K562 (cell line): ENCODE data around the gene CHRM4. TPM values are rescaled to one million over a fixed set of nuclear protein-coding genes. Genes with fewer than 3 reads are reported as not detected.

ENCODE experiments used
- ATAC-seq: fragments of 200-7000 bp; cut with Tn5 transposase; 3 replicates; pipeline ENCODE4 v1.9.1; 2020; ENCODE audit warnings: moderate library complexity
- BruUV-seq: library from RNA; stranded (reverse); fragments of 400-500 nt; replicated peaks from 2 replicates; lab custom pipeline; 2021; lab: Mats Ljungman, UMichigan
- CTCF ChIA-PET: fragments of 300-600 bp; formaldehyde crosslinking; extraction: SDS; loops from one replicate; lab custom pipeline; 2021; ENCODE audit warnings: low intra/inter-chr PET ratio; lab: Yijun Ruan, JAX
- POLR2A ChIA-PET: fragments of 300-600, 350-650 bp; sonication (Branson Sonifier 250); formaldehyde crosslinking; extraction: SDS; loops from one replicate; lab custom pipeline; 2021; ENCODE audit warnings: antibody characterized with exemption, inconsistent platforms; lab: Yijun Ruan, JAX
- DNase-seq, 4 experiments: peaks; one replicate each; pipeline versions ENCODE4 v3.0.0 to v3.0.0-alpha.2; 2011 to 2018; ENCODE audit warnings: low spot score in 3 of 4, mixed read lengths in 3 of 4; ENCODE audit errors: extremely low read depth in 1 of 4
- FAIRE-seq: peaks from 2 replicates; lab custom pipeline; 2011; peaks lifted over from hg19 to GRCh38; lab: Jason Lieb, UNC
- H2AFZ ChIP-seq: 2 replicates; pipeline ENCODE4 v1.6.0; 2011; ENCODE audit warnings: low read depth, low read length, control low read depth, inconsistent platforms
- H3K27ac ChIP-seq: fragments of 200-600 bp; 3 replicates; pipeline ENCODE4 v1.8.0; 2011; ENCODE audit warnings: low read depth, mild to moderate bottlenecking, control low read depth, inconsistent platforms, low read length, moderate library complexity, mixed read lengths; ENCODE audit errors: extremely low read depth
- H3K27me3 ChIP-seq, 2 experiments: fragments of 300-600 bp in 1 of 2; 2 replicates in 1 of 2; 3 replicates in 1 of 2; pipeline versions ENCODE4 v1.6.0 to v1.8.0; 2011; ENCODE audit warnings: inconsistent platforms in 2 of 2, low read length in 2 of 2, mild to moderate bottlenecking in 1 of 2, mixed read lengths in 1 of 2, moderate library complexity in 1 of 2; ENCODE audit not compliant: control insufficient read depth in 2 of 2, insufficient read depth in 2 of 2
- H3K36me3 ChIP-seq: fragments of 300-600 bp; 3 replicates; pipeline ENCODE4 v1.8.0; 2011; ENCODE audit warnings: mild to moderate bottlenecking, low read length, inconsistent platforms; ENCODE audit not compliant: control insufficient read depth, insufficient read depth
- H3K4me1 ChIP-seq, 2 experiments: fragments of 200-600 bp in 1 of 2; replicated peaks in 1 of 2; 2 replicates in 1 of 2; 3 replicates in 1 of 2; pipeline versions ENCODE4 v1.5.1 to v1.8.0; 2011; ENCODE audit warnings: inconsistent platforms in 2 of 2, low read length in 2 of 2, mild to moderate bottlenecking in 1 of 2, mixed read lengths in 1 of 2, moderate library complexity in 1 of 2; ENCODE audit not compliant: control insufficient read depth in 2 of 2, insufficient read depth in 2 of 2
- H3K4me2 ChIP-seq: 2 replicates; pipeline ENCODE4 v1.6.1; 2011; ENCODE audit warnings: low read length, control low read depth, inconsistent platforms, mixed read lengths; ENCODE audit not compliant: insufficient read depth
- H3K4me3 ChIP-seq: fragments of 200-600 bp; sonication (generic), shearing (Covaris generic); 2 replicates; pipeline ENCODE4 v1.5.1; 2016; ENCODE audit warnings: control low read depth, inconsistent platforms
- H3K79me2 ChIP-seq: fragments of 200-600 bp; 3 replicates; pipeline ENCODE4 v1.8.0; 2011; ENCODE audit warnings: low read length, inconsistent platforms; ENCODE audit not compliant: control insufficient read depth, insufficient read depth
- H3K9ac ChIP-seq, 2 experiments: 2 replicates each; pipeline versions ENCODE4 v1.6.0 to v1.6.1; 2011; ENCODE audit warnings: low read depth in 2 of 2, low read length in 2 of 2, control low read depth in 1 of 2, inconsistent platforms in 1 of 2, mild to moderate bottlenecking in 1 of 2, mixed read lengths in 1 of 2; ENCODE audit not compliant: insufficient read depth in 1 of 2
- H3K9me1 ChIP-seq: one replicate; pipeline ENCODE4 v1.6.0; 2011; ENCODE audit warnings: inconsistent platforms, mild to moderate bottlenecking, low read length, moderate library complexity; ENCODE audit not compliant: control insufficient read depth, insufficient read depth
- H3K9me3 ChIP-seq: replicated peaks from 2 replicates; pipeline ENCODE4 v1.5.1; 2011; ENCODE audit warnings: low read depth, low read length, inconsistent platforms; ENCODE audit not compliant: control insufficient read depth, insufficient read depth
- H4K20me1 ChIP-seq: replicated peaks from 2 replicates; pipeline ENCODE4 v1.6.1; 2011; ENCODE audit warnings: low read length, inconsistent platforms, mixed read lengths; ENCODE audit not compliant: control insufficient read depth, insufficient read depth
- HNRNPLL ChIP-seq: fragments of 200-400 bp; formaldehyde crosslinking; IDR thresholded peaks from 2 replicates; pipeline ENCODE4 v1.6.1; 2017; ENCODE audit warnings: low read length, low read depth, mild to moderate bottlenecking; ENCODE audit not compliant: poor library complexity, severe bottlenecking
- RBM14 ChIP-seq: fragments of 200-400 bp; formaldehyde crosslinking; IDR thresholded peaks from 2 replicates; pipeline ENCODE4 v1.6.1; 2018; ENCODE audit warnings: low read depth, mild to moderate bottlenecking, low read length, moderate library complexity, borderline replicate concordance; ENCODE audit not compliant: insufficient read depth
- SMARCA5 ChIP-seq: fragments of 450-650 bp; IDR thresholded peaks from 2 replicates; pipeline ENCODE4 v1.6.1; 2016
- ZC3H8 ChIP-seq: fragments of 450-650 bp; IDR thresholded peaks from 2 replicates; pipeline ENCODE4 v1.6.1; 2017
- ZFP36 ChIP-seq: fragments of 150-350 bp; IDR thresholded peaks from 2 replicates; pipeline ENCODE4 v1.6.1; 2018; ENCODE audit warnings: low read length, low read depth; ENCODE audit not compliant: partially characterized antibody
- ZNF696 ChIP-seq: fragments of 250-450 bp; sonication (Bioruptor Pico); conservative IDR thresholded peaks from 2 replicates; pipeline ENCODE4 v1.4.0; 2020; ENCODE audit warnings: mild to moderate bottlenecking, moderate library complexity
- WGBS: fragments of 100-300 bp; shearing (Covaris generic); methylation state at CpG from one replicate; pipeline ENCODE4 v1.1.6; 2016; ENCODE audit warnings: low coverage, mixed read lengths; ENCODE audit not compliant: insufficient coverage; ENCODE audit errors: missing lambda C conversion rate; 5-methylcytosine and 5-hydroxymethylcytosine counted together
- in situ Hi-C: fragments of 300-500 bp; cut with MboI; formaldehyde crosslinking; loops from 4 replicates; pipeline ENCODE4 v1.15.0; 2018; ENCODE audit warnings: inconsistent platforms, mixed read lengths
- intact Hi-C: fragments of 100-400 bp; cut with micrococcal nuclease; formaldehyde crosslinking; loops from 2 replicates; pipeline ENCODE4 v1.14.2; 2022
- polyA plus RNA-seq, 8 experiments: library from polyadenylated mRNA; depleted of rRNA in 4 of 8; stranded (reverse) in 5 of 8; unstranded in 3 of 8; fragments of >200 nt; fragmentation: Nextera tagmentation in 2 of 8; fragmentation: Illumina TruSeq in 1 of 8; extraction: Ambion mirVana in 2 of 8; extraction: Trizol in 1 of 8; gene quantifications; 2 replicates each; pipeline versions ENCODE4 v1.2.1 to v1.2.3, GENCODE V29; 2011 to 2014; ENCODE audit warnings: inconsistent platforms in 1 of 8, missing spikeins in 1 of 8
- total RNA-seq, 7 experiments: library from RNA; depleted of rRNA in 6 of 7; stranded (reverse); fragments of >200 nt in 6 of 7; fragmentation: Illumina TruSeq in 2 of 7; extraction: Trizol in 2 of 7; gene quantifications; 2 replicates each; pipeline versions ENCODE4 v1.2.1 to v1.2.3, GENCODE V29; 2011 to 2021; ENCODE audit warnings: low replicate concordance in 1 of 7
- TF ChIP-seq, protein P1 (sequence below): sonication (generic); formaldehyde crosslinking; IDR thresholded peaks from 2 replicates; pipeline ENCODE4 v1.8.0; 2023; ENCODE audit warnings: mild to moderate bottlenecking, missing genetic modification reagents
- TF ChIP-seq, protein P2 (sequence below), 2 experiments: fragments of 450-650 bp in 1 of 2; sonication (generic) in 1 of 2; formaldehyde crosslinking in 1 of 2; IDR thresholded peaks in 1 of 2; conservative IDR thresholded peaks in 1 of 2; 2 replicates each; pipeline versions ENCODE4 v1.6.1 to v1.8.1; 2016 to 2023; ENCODE audit warnings: mild to moderate bottlenecking in 2 of 2, moderate library complexity in 2 of 2, inconsistent platforms in 1 of 2, missing genetic modification reagents in 1 of 2
- TF ChIP-seq, protein P3 (sequence below): sonication (generic); formaldehyde crosslinking; IDR thresholded peaks from 2 replicates; pipeline ENCODE4 v1.8.0; 2022; ENCODE audit warnings: mild to moderate bottlenecking, missing genetic modification reagents

The CHRM4 gene
- total and polyA plus RNA-seq, 9 of the 15 experiments (the other 6 are each of a cell fraction or from before 2014, with no cell fraction given) = 0.22 to 1.3 (median 0.40) TPM; not detected in 2

DNA sequence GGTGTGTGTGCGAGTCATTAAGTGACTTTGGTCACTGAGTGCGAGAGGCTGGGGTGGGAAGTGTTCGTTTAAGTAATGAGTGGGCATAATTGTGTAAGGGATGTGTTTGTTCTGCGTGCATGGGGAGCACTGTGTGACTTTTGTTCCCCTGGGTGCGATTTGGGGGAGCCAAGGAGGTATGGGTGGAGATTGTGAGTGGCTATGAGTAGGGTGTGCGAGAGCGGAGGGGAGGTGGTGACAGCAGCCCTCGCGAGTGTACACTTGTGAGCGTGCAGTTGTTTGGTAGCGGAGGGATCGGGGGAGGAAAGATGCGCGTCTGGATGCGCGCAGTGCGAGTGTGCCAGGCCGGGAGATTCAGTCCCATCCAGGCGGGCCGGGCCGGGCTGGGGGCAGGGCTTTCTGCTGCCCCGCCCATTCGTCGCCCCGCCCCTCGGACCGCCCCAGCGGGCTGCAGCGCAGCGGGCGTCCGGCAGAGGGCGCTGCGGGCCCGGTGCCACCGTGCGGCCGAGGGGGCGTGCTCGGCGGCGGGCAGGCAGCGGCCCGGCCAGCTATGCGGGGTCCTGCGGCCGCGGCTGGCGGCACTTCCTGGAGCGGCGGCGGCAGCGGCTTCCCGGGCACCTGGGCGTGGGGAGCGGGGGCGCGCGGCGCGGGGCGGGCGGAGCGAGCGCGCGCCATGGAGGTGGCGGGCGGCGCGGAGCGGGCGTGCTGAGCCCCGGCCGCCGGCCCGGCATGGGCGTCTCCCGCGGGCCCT, 44.5 kb downstream of the CHRM4 start, which contains the start of gene DGKZ:
Gene DGKZ (plus strand): TSS at position 578 of the 751 bp plus-strand sequence. CDS start 197 bp downstream, outside the sequence.
- H3K4me3 ChIP-seq = peak within 1 kb of the TSS; percentile 77
- peaks cover 37% of the 10 kb centered on the region for H3K79me2 ChIP-seq
- FAIRE-seq (peak; percentile 26), ATAC-seq (peak; percentile 82), DNase-seq (peak; percentile 88 to 98 (median 96))
- H3K36me3 ChIP-seq = peaks cover 31% of the 10 kb centered on the region; the same call in 2 of the 3 replicates
- H3K9ac ChIP-seq = peak within 1 kb of the TSS; percentile 79 to 95
- ChIA-PET CTCF (no interaction called here), POLR2A (interaction anchor here (0.8 to 1.6 kb wide), 2 partner anchors 10 to 109 kb away, joined by 3 to 4 read pairs; no protein-coding TSS in a partner anchor)
- no TSS peak for BruUV-seq
- H3K4me2 ChIP-seq = peak within 1 kb of the TSS; percentile 86
- H3K9me3 ChIP-seq = no peaks in the 10 kb centered on the region
- H4K20me1 ChIP-seq = peaks cover 13% of the 10 kb centered on the region
- H3K4me1 ChIP-seq = peaks cover 24 to 49% of the 10 kb centered on the region in 2 experiments
- intact Hi-C loops (no loop called here), in situ Hi-C loops (no loop called here)
- no peaks in the 10 kb centered on the region for H3K9me1 ChIP-seq
- WGBS = 8% methylated on average over 36 of the region's 80 CpGs
- H2AFZ ChIP-seq = peak within 1 kb of the TSS; percentile 66
- peak within 1 kb of the TSS; percentile 65 for H3K27ac ChIP-seq
- 0 out of 5 replicates have a peak, but pooled peaks cover 0 to 1% of the 10 kb centered on the region in 2 experiments for H3K27me3 ChIP-seq
- no peak for TF ChIP-seq ZNF696 (CRISPR knock-in tag)
- no peak for TF ChIP-seq ZC3H8
- TF ChIP-seq, protein P1, sequence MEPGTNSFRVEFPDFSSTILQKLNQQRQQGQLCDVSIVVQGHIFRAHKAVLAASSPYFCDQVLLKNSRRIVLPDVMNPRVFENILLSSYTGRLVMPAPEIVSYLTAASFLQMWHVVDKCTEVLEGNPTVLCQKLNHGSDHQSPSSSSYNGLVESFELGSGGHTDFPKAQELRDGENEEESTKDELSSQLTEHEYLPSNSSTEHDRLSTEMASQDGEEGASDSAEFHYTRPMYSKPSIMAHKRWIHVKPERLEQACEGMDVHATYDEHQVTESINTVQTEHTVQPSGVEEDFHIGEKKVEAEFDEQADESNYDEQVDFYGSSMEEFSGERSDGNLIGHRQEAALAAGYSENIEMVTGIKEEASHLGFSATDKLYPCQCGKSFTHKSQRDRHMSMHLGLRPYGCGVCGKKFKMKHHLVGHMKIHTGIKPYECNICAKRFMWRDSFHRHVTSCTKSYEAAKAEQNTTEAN = no peak
- TF ChIP-seq SMARCA5 = peak; percentile 37; the same call in 1 of the 2 replicates
- TF ChIP-seq HNRNPLL = no peak
- TF ChIP-seq, protein P2, sequence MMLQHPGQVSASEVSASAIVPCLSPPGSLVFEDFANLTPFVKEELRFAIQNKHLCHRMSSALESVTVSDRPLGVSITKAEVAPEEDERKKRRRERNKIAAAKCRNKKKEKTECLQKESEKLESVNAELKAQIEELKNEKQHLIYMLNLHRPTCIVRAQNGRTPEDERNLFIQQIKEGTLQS (IDR thresholded peaks at IDR 0.05) = no peak
- TF ChIP-seq, protein P2 (CRISPR knock-in tag; conservative IDR thresholded peaks at IDR 0.05) = no peak
- no peak for TF ChIP-seq ZFP36
- TF ChIP-seq, protein P3, sequence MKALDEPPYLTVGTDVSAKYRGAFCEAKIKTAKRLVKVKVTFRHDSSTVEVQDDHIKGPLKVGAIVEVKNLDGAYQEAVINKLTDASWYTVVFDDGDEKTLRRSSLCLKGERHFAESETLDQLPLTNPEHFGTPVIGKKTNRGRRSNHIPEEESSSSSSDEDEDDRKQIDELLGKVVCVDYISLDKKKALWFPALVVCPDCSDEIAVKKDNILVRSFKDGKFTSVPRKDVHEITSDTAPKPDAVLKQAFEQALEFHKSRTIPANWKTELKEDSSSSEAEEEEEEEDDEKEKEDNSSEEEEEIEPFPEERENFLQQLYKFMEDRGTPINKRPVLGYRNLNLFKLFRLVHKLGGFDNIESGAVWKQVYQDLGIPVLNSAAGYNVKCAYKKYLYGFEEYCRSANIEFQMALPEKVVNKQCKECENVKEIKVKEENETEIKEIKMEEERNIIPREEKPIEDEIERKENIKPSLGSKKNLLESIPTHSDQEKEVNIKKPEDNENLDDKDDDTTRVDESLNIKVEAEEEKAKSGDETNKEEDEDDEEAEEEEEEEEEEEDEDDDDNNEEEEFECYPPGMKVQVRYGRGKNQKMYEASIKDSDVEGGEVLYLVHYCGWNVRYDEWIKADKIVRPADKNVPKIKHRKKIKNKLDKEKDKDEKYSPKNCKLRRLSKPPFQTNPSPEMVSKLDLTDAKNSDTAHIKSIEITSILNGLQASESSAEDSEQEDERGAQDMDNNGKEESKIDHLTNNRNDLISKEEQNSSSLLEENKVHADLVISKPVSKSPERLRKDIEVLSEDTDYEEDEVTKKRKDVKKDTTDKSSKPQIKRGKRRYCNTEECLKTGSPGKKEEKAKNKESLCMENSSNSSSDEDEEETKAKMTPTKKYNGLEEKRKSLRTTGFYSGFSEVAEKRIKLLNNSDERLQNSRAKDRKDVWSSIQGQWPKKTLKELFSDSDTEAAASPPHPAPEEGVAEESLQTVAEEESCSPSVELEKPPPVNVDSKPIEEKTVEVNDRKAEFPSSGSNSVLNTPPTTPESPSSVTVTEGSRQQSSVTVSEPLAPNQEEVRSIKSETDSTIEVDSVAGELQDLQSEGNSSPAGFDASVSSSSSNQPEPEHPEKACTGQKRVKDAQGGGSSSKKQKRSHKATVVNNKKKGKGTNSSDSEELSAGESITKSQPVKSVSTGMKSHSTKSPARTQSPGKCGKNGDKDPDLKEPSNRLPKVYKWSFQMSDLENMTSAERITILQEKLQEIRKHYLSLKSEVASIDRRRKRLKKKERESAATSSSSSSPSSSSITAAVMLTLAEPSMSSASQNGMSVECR (CRISPR knock-in tag) = no peak; the same call in 1 of the 2 replicates
- TF ChIP-seq RBM14 = no peak
